Astrocyte of the spinal cord (primary cell): ENCODE measurements around the gene DNLZ.

Experiments used
- DNase-seq: peaks from one replicate; pipeline ENCODE4 v3.0.0; 2011; ENCODE audit warnings: low read depth, low spot score
- H3K4me3 ChIP-seq: 2 replicates; pipeline ENCODE4 v1.5.1; 2011; ENCODE audit warnings: low read depth, mild to moderate bottlenecking, low read length, moderate library complexity
- in situ Hi-C: cut with HindIII; loops from 2 replicates; pipeline ENCODE4 v1.10.0; 2017; ENCODE audit warnings: low sequenced_read_pairs
- TF ChIP-seq, protein P1 (sequence below): IDR thresholded peaks from 2 replicates; pipeline ENCODE4 v1.5.1; 2012; ENCODE audit warnings: low read depth, mild to moderate bottlenecking, low read length, inconsistent platforms

The DNLZ gene

GRCh38 chr9:136376457-136376856 is 12.9 kb upstream of the DNLZ start:
- H3K4me3 ChIP-seq = no peak overlapping the region
- in situ Hi-C loops = no loop called here
- TF ChIP-seq, protein P1, sequence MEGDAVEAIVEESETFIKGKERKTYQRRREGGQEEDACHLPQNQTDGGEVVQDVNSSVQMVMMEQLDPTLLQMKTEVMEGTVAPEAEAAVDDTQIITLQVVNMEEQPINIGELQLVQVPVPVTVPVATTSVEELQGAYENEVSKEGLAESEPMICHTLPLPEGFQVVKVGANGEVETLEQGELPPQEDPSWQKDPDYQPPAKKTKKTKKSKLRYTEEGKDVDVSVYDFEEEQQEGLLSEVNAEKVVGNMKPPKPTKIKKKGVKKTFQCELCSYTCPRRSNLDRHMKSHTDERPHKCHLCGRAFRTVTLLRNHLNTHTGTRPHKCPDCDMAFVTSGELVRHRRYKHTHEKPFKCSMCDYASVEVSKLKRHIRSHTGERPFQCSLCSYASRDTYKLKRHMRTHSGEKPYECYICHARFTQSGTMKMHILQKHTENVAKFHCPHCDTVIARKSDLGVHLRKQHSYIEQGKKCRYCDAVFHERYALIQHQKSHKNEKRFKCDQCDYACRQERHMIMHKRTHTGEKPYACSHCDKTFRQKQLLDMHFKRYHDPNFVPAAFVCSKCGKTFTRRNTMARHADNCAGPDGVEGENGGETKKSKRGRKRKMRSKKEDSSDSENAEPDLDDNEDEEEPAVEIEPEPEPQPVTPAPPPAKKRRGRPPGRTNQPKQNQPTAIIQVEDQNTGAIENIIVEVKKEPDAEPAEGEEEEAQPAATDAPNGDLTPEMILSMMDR = no peak
- DNase-seq = no peak

DNA sequence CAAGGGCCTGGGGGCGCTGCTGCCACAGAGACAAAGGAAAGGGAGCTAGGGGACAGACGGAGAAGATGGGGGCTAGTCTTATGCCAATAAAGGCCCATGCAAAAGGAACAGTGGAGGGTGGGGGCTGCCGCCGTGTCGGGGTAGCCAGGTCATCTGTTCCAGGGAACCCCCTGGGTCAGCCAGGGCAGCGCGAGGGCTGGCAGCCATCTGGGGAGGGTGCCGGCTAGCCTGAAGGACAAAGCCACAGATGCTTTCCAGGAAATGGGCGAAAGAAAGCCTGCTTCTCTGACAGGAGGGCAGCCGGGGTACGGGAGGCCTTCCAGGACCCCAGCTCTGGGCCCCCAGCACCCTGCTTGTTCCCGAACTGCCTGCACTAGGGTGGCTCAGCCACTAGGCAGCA is 11.6 kb upstream of the DNLZ start:
- no peak for DNase-seq
- TF ChIP-seq, protein P1 = no peak
- in situ Hi-C loops = no loop called here
- H3K4me3 ChIP-seq = no peak overlapping the region

DNA sequence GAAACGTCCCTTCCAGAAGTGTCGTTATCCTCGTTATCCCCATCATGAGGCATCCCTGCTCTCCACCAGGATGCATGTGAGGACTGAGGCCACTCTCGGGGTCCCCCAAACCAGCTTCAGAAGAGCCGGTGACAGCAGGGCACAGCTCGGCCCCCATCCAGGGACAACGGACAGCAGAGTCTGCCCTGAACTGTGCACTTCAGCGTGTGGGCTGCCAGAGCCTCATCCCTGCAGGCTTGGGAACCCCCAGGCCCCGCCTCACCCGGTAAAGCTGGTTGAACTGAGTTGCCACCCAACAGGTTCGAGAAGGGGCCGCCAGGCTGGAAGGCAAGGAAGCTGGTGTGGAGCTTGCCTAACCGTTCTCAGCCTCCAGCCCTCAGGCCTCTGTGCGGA is 10.6 kb upstream of the DNLZ start:
- TF ChIP-seq, protein P1 = no peak
- no peak for DNase-seq
- in situ Hi-C loops = no loop called here
- no peak overlapping the region for H3K4me3 ChIP-seq

DNA sequence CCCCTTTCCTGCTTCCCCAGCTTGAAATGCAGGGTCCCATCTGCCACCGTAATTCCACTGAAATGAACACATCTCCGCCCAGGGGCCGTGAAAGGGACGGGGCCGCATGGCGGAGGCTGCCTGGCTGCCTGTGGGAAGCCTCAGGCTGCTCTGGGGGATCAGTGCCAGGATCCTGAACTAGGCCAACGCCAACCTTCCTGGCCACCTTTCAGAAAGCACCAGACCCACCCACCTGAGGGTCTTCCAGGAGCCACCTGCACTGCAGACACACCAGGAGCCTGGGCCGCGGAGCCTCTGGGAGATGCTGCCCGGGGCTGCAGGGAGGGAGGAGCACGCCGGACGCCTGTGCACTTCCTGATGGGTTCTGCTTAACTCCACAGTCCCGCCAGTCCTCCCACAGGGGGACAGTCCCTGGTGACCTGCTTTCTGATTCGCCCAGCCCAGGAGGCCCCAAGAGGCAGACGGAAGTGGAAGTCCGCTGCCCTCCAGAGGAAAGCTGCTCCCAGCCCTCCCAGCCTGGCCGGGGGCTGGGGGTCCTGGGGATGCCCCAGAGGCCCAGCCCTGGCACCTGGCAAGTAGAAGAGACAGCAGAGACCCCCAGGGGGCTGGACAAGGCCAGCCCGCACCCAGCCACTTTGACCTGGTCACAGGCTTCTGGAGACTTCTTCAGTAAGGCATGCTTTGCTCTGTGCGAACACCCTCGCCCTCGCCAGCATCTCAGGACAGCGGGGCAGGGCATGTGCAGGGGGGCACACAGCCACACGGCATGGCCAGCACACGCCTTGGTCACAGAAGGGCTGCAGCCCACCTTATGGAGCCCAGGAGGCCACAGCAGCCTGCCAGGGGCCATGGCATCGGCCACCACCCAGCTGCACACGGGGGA is 10.0 kb upstream of the DNLZ start, which contains the start of gene CARD9:
CARD9 (minus strand) TSS at position 370 of the 883 bp plus-strand sequence. CDS start 1,591 bp downstream, outside the sequence.
- in situ Hi-C loops = no loop called here
- no peak within 1 kb of the TSS for H3K4me3 ChIP-seq
- TF ChIP-seq, protein P1 = no peak
- DNase-seq = no peak

GRCh38 chr9:136372561-136373299 is 9.2 kb upstream of the DNLZ start:
- DNase-seq = peak; percentile 66
- in situ Hi-C loops = no loop called here
- H3K4me3 ChIP-seq = no peak overlapping the region
- TF ChIP-seq, protein P1 = peak; percentile 18

- DNase-seq = no peak
- in situ Hi-C loops = no loop called here
- TF ChIP-seq, protein P1 = no peak
- H3K4me3 ChIP-seq = no peak overlapping the region
Observed at GRCh38 chr9:136372006-136372405, 8.5 kb upstream of the DNLZ start.
